Naive thymus-derived CD4-positive, alpha-beta T cell (primary cell): ENCODE measurements around the gene OTOF. TPM values are rescaled to one million over a fixed set of nuclear protein-coding genes. Genes with fewer than 3 reads are reported as not detected.
A peak's percentile ranks its signal among the peaks of the same experiment; 100 is the strongest.

ENCODE experiments used
- ATAC-seq: fragments of 150-1000 bp; cut with Tn5 transposase; 2 replicates; pipeline ENCODE4 v1.10.0; 2021; ENCODE audit warnings: mild to moderate bottlenecking, moderate library complexity
- CTCF ChIA-PET: fragments of 350-600 bp; sonication (Branson Sonifier 250); formaldehyde crosslinking; loops from one replicate; lab custom pipeline; 2021; ENCODE audit warnings: antibody characterized with exemption; lab: Charles Lee
- POLR2A ChIA-PET: fragments of 350-600 bp; sonication (Branson Sonifier 250); formaldehyde crosslinking; loops from one replicate; lab custom pipeline; 2021; ENCODE audit warnings: antibody characterized with exemption, inconsistent platforms; lab: Charles Lee
- DNase-seq, 9 donors: peaks; one replicate each; pipeline versions ENCODE4 v3.0.0 to v3.0.0-alpha.2; 2020 to 2022; ENCODE audit warnings: mixed read lengths in 1 of 9
- H3K27ac ChIP-seq: one replicate; pipeline ENCODE4 v1.7.0; 2013; ENCODE audit warnings: mild to moderate bottlenecking, low read depth, low read length, moderate library complexity
- H3K27me3 ChIP-seq, 2 donors: one replicate each; pipeline ENCODE4 v1.7.0; 2013; ENCODE audit warnings: low read length in 2 of 2, mild to moderate bottlenecking in 2 of 2, moderate library complexity in 2 of 2; ENCODE audit not compliant: control insufficient read depth in 2 of 2, insufficient read depth in 2 of 2
- H3K36me3 ChIP-seq, 3 experiments: 1 replicate in 2 of 3; 2 replicates in 1 of 3; pipeline ENCODE4 v1.7.0; 2013; ENCODE audit warnings: low read length in 3 of 3, mild to moderate bottlenecking in 3 of 3, moderate library complexity in 1 of 3; ENCODE audit not compliant: insufficient read depth in 3 of 3, control insufficient read depth in 2 of 3
- H3K4me1 ChIP-seq, 2 donors: one replicate each; pipeline ENCODE4 v1.7.0; 2013; ENCODE audit warnings: low read length in 2 of 2, mild to moderate bottlenecking in 2 of 2, moderate library complexity in 1 of 2; ENCODE audit not compliant: control insufficient read depth in 2 of 2, insufficient read depth in 2 of 2
- H3K4me3 ChIP-seq: 2 replicates; pipeline ENCODE4 v1.7.0; 2013; ENCODE audit warnings: mild to moderate bottlenecking, low read length
- H3K9me3 ChIP-seq, 3 experiments: 1 replicate in 2 of 3; 2 replicates in 1 of 3; pipeline ENCODE4 v1.7.0; 2013; ENCODE audit warnings: low read length in 3 of 3; ENCODE audit not compliant: control insufficient read depth in 2 of 3
- H3K27ac Mint-ChIP-seq, 9 donors: one replicate each; pipeline ENCODE4 v1.8.0; 2020 to 2022; ENCODE audit warnings: mixed read lengths in 9 of 9, mild to moderate bottlenecking in 8 of 9, moderate library complexity in 5 of 9, inconsistent platforms in 2 of 9
- H3K27me3 Mint-ChIP-seq, 5 donors: one replicate each; pipeline ENCODE4 v1.8.0; 2021 to 2022; ENCODE audit warnings: mixed read lengths in 5 of 5, mild to moderate bottlenecking in 1 of 5
- H3K36me3 Mint-ChIP-seq, 5 donors: one replicate each; pipeline ENCODE4 v1.8.0; 2020 to 2022; ENCODE audit warnings: mixed read lengths in 5 of 5, mild to moderate bottlenecking in 3 of 5, inconsistent platforms in 1 of 5
- H3K4me1 Mint-ChIP-seq, 7 donors: one replicate each; pipeline ENCODE4 v1.8.0; 2020 to 2022; ENCODE audit warnings: mixed read lengths in 7 of 7, mild to moderate bottlenecking in 3 of 7, inconsistent platforms in 1 of 7
- H3K4me3 Mint-ChIP-seq, 10 donors: one replicate each; pipeline ENCODE4 v1.8.0; 2020 to 2022; ENCODE audit warnings: mild to moderate bottlenecking in 10 of 10, mixed read lengths in 10 of 10, moderate library complexity in 6 of 10, inconsistent platforms in 2 of 10
- H3K9me3 Mint-ChIP-seq, 11 donors: one replicate each; pipeline ENCODE4 v1.8.0; 2020 to 2022; ENCODE audit warnings: mixed read lengths in 11 of 11, mild to moderate bottlenecking in 4 of 11, inconsistent platforms in 1 of 11, moderate library complexity in 1 of 11
- intact Hi-C, 2 donors: fragments of 100-400 bp; cut with micrococcal nuclease; formaldehyde crosslinking; loops; one replicate each; pipeline ENCODE4 v1.15.1; 2023
- polyA plus RNA-seq, 2 donors: library from polyadenylated mRNA; unstranded; fragments of 300-500 nt; fragmentation: Illumina TruSeq; gene quantifications; one replicate each; pipeline ENCODE4 v1.2.3, GENCODE V29; 2021
- total RNA-seq, 6 experiments: library from RNA in 5 of 6; stranded (reverse) in 5 of 6; gene quantifications; 1 replicate in 5 of 6; 2 replicates in 1 of 6; pipeline ENCODE4 v1.2.3 and lab custom pipeline; 2021 to 2026

OTOF gene
- total and polyA plus RNA-seq, 7 experiments from 2014 or later, result 0.16 to 14.8 (median 0.49) TPM; not detected in 2

- ChIA-PET CTCF (no interaction called here), POLR2A (no interaction called here)
- Histone ChIP-seq H3K27ac (no peak overlapping the region), H3K36me3 (no peaks in the 10 kb centered on the region), H3K9me3 (no peaks in the 10 kb centered on the region), H3K4me1 (no peaks in the 10 kb centered on the region), H3K27me3 (no peaks in the 10 kb centered on the region), H3K4me3 (no peak overlapping the region)
- intact Hi-C loops, result no loop called here
- H3K4me1 Mint-ChIP-seq, result peaks cover 0 to 3% (median 0%) of the 10 kb centered on the region in 7 donors
- DNase-seq (no peak), ATAC-seq (no peak)
- H3K27ac Mint-ChIP-seq, result no peak overlapping the region
- H3K4me3 Mint-ChIP-seq, result no peak overlapping the region
- H3K9me3 Mint-ChIP-seq, result no peaks in the 10 kb centered on the region
- H3K36me3 Mint-ChIP-seq, result no peaks in the 10 kb centered on the region
- H3K27me3 Mint-ChIP-seq, result peaks cover 0 to 15% (median 5%) of the 10 kb centered on the region in 5 donors
Measured at GRCh38 chr2:26494199-26494598, 16.3 kb upstream of the OTOF start.

GRCh38 chr2:26493566-26493965, 15.6 kb upstream of the OTOF start:
- intact Hi-C loops, result no loop called here
- no peak overlapping the region for H3K4me3 Mint-ChIP-seq
- POLR2A ChIA-PET, result no interaction called here
- CTCF ChIA-PET, result no interaction called here
- H3K4me1 ChIP-seq, result no peaks in the 10 kb centered on the region
- H3K36me3 Mint-ChIP-seq, result no peaks in the 10 kb centered on the region
- no peak for DNase-seq
- H3K9me3 ChIP-seq, result no peaks in the 10 kb centered on the region
- peak; percentile 44 for ATAC-seq
- peak overlapping the region in 1 of 9 donors; percentile 1 for H3K27ac Mint-ChIP-seq
- H3K36me3 ChIP-seq, result no peaks in the 10 kb centered on the region
- peaks cover 0 to 15% (median 5%) of the 10 kb centered on the region in 5 donors for H3K27me3 Mint-ChIP-seq
- peaks cover 0 to 3% (median 0%) of the 10 kb centered on the region in 7 donors for H3K4me1 Mint-ChIP-seq
- no peaks in the 10 kb centered on the region for H3K27me3 ChIP-seq
- no peak overlapping the region for H3K4me3 ChIP-seq
- H3K9me3 Mint-ChIP-seq, result no peaks in the 10 kb centered on the region
- H3K27ac ChIP-seq, result no peak overlapping the region

- DNase-seq (no peak), ATAC-seq (no peak)
- peak overlapping the region in 1 of 9 donors; percentile 1 for H3K27ac Mint-ChIP-seq
- H3K27me3 Mint-ChIP-seq, result peaks cover 0 to 12% (median 4%) of the 10 kb centered on the region in 5 donors
- H3K4me1 ChIP-seq, result no peaks in the 10 kb centered on the region
- CTCF ChIA-PET, result interaction anchor here (0.6 to 0.8 kb wide), 2 partner anchors 9 to 19 kb away, joined by 3 read pairs; no protein-coding TSS in a partner anchor
- peaks cover 0 to 3% (median 0%) of the 10 kb centered on the region in 7 donors for H3K4me1 Mint-ChIP-seq
- H3K4me3 ChIP-seq, result no peak overlapping the region
- H3K36me3 ChIP-seq, result no peaks in the 10 kb centered on the region
- H3K36me3 Mint-ChIP-seq, result no peaks in the 10 kb centered on the region
- H3K9me3 Mint-ChIP-seq, result no peaks in the 10 kb centered on the region
- no peak overlapping the region for H3K4me3 Mint-ChIP-seq
- no peaks in the 10 kb centered on the region for H3K27me3 ChIP-seq
- POLR2A ChIA-PET, result no interaction called here
- H3K9me3 ChIP-seq, result no peaks in the 10 kb centered on the region
- H3K27ac ChIP-seq, result no peak overlapping the region
- intact Hi-C loops, result no loop called here
Measured at GRCh38 chr2:26492749-26493515, 15.0 kb upstream of the OTOF start.

GRCh38 chr2:26491563-26492167, 13.7 kb upstream of the OTOF start:
- H3K4me1 ChIP-seq, result no peaks in the 10 kb centered on the region
- DNase-seq (no peak), ATAC-seq (no peak)
- intact Hi-C loops, result no loop called here
- Mint-ChIP-seq H3K4me3 (no peak overlapping the region), H3K27me3 (peaks cover 0 to 7% (median 0%) of the 10 kb centered on the region in 5 donors), H3K9me3 (no peaks in the 10 kb centered on the region), H3K27ac (no peak overlapping the region), H3K4me1 (peaks cover 0 to 7% (median 0%) of the 10 kb centered on the region in 7 donors), H3K36me3 (no peaks in the 10 kb centered on the region)
- no peak overlapping the region for H3K4me3 ChIP-seq
- POLR2A ChIA-PET, result no interaction called here
- CTCF ChIA-PET, result interaction anchor here (1.1 kb wide), 1 partner anchor 12 kb away, joined by 3 read pairs; no protein-coding TSS in a partner anchor
- H3K36me3 ChIP-seq, result no peaks in the 10 kb centered on the region
- no peaks in the 10 kb centered on the region for H3K9me3 ChIP-seq
- H3K27me3 ChIP-seq, result no peaks in the 10 kb centered on the region
- no peak overlapping the region for H3K27ac ChIP-seq

GRCh38 chr2:26489213-26489850, 11.4 kb upstream of the OTOF start:
- H3K27ac Mint-ChIP-seq, result no peak overlapping the region
- no peak overlapping the region for H3K4me3 Mint-ChIP-seq
- H3K27me3 ChIP-seq, result no peaks in the 10 kb centered on the region
- H3K27me3 Mint-ChIP-seq, result peaks cover 0 to 5% (median 0%) of the 10 kb centered on the region in 5 donors
- H3K27ac ChIP-seq, result no peak overlapping the region
- H3K9me3 Mint-ChIP-seq, result no peaks in the 10 kb centered on the region
- ATAC-seq (no peak), DNase-seq (no peak)
- intact Hi-C loops, result no loop called here
- H3K9me3 ChIP-seq, result no peaks in the 10 kb centered on the region
- ChIA-PET CTCF (no interaction called here), POLR2A (no interaction called here)
- H3K36me3 ChIP-seq, result no peaks in the 10 kb centered on the region
- no peak overlapping the region for H3K4me3 ChIP-seq
- H3K36me3 Mint-ChIP-seq, result no peaks in the 10 kb centered on the region
- H3K4me1 ChIP-seq, result no peaks in the 10 kb centered on the region
- peaks cover 0 to 7% (median 0%) of the 10 kb centered on the region in 7 donors for H3K4me1 Mint-ChIP-seq

- intact Hi-C loops, result no loop called here
- CTCF ChIA-PET, result no interaction called here
- DNase-seq (no peak), ATAC-seq (no peak)
- Histone ChIP-seq H3K27ac (no peak overlapping the region), H3K9me3 (no peaks in the 10 kb centered on the region), H3K36me3 (no peaks in the 10 kb centered on the region), H3K4me3 (no peak overlapping the region), H3K27me3 (no peaks in the 10 kb centered on the region), H3K4me1 (no peaks in the 10 kb centered on the region)
- POLR2A ChIA-PET, result no interaction called here
- H3K27ac Mint-ChIP-seq, result no peak overlapping the region
- peaks cover 0 to 7% (median 0%) of the 10 kb centered on the region in 7 donors for H3K4me1 Mint-ChIP-seq
- H3K27me3 Mint-ChIP-seq, result peaks cover 0 to 5% (median 0%) of the 10 kb centered on the region in 5 donors
- no peaks in the 10 kb centered on the region for H3K36me3 Mint-ChIP-seq
- no peaks in the 10 kb centered on the region for H3K9me3 Mint-ChIP-seq
- no peak overlapping the region for H3K4me3 Mint-ChIP-seq
Measured at GRCh38 chr2:26488463-26489212, 10.7 kb upstream of the OTOF start.
